NB4 (cell line): ENCODE measurements around the gene GAS7.

ENCODE experiments used
- MYC ChIP-seq: IDR thresholded peaks from 2 replicates; pipeline ENCODE4 v1.6.1; 2011; ENCODE audit warnings: low read depth, low read length
- POLR2A ChIP-seq: IDR thresholded peaks from 2 replicates; pipeline ENCODE4 v1.6.1; 2011; ENCODE audit warnings: mild to moderate bottlenecking; ENCODE audit not compliant: insufficient read length; ENCODE audit errors: extremely low read depth

DNA sequence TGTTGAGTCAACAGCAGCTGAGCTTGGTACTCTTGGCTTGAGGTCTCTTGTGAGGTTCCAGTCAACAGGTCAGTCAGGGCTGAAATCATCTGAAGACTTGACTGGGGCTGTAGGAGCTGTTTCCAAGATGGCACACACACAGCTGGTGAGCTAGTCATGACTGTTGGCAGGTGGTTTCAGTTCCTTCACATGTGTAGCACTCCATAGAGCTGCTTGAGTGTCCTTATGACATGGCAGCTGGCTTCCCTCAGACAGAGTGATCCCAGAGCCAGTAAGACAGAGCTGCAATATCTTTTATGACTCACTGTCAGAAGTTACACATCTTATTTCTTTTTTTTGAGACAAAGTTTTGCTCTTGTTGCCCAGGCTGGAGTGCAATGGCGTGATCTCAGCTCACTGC lies 19.5 kb upstream of the GAS7 start:
- TF ChIP-seq MYC (no peak), POLR2A (no peak)
